Right lobe of liver (tissue), 6 donors: ENCODE results near the gene CYP4F22. TPM values are rescaled to one million over a fixed set of nuclear protein-coding genes. Genes with fewer than 3 reads are reported as not detected.

Experiments
- ATAC-seq, 4 donors: fragments of 200-7000 bp; cut with Tn5 transposase; one replicate each; pipeline ENCODE4 v1.9.1; 2020; ENCODE audit warnings: mild to moderate bottlenecking in 4 of 4, moderate library complexity in 4 of 4
- DNase-seq, 3 donors: peaks; one replicate each; pipeline ENCODE4 v3.0.0-alpha.2; 2020
- H3K27ac ChIP-seq, 3 donors: fragments of 200-600 bp; one replicate each; pipeline ENCODE4 v1.8.0; 2022
- H3K27me3 ChIP-seq, 2 donors: fragments of 200-600 bp; one replicate each; pipeline ENCODE4 v1.8.0; 2022
- H3K36me3 ChIP-seq, 4 donors: fragments of 200-600 bp; sonication (generic) in 1 of 4; one replicate each; pipeline versions ENCODE4 v1.5.1 to v1.8.0; 2017 to 2022; ENCODE audit warnings: control low read depth in 1 of 4
- H3K4me1 ChIP-seq, 4 donors: fragments of 200-600 bp; sonication (generic) in 1 of 4; one replicate each; pipeline versions ENCODE4 v1.5.1 to v1.8.0; 2017 to 2022; ENCODE audit warnings: control low read depth in 1 of 4
- H3K4me3 ChIP-seq, 3 donors: fragments of 200-600 bp; one replicate each; pipeline ENCODE4 v1.8.0; 2022
- H3K9me3 ChIP-seq, 4 donors: fragments of 200-600 bp; sonication (generic) in 1 of 4; one replicate each; pipeline versions ENCODE4 v1.5.1 to v1.8.0; 2017 to 2022; ENCODE audit warnings: control low read depth in 1 of 4
- POLR2A ChIP-seq: fragments of 450-650 bp; IDR thresholded peaks from one replicate; pipeline ENCODE4 v1.6.1; 2017; ENCODE audit warnings: antibody characterized with exemption, mild to moderate bottlenecking
- WGBS: methylation state at CpG from one replicate; pipeline ENCODE4 v1.1.6; 2018; ENCODE audit warnings: low coverage, low lambda C conversion rate; ENCODE audit not compliant: insufficient coverage; ENCODE audit errors: missing lambda C conversion rate; 5-methylcytosine and 5-hydroxymethylcytosine counted together
- intact Hi-C, 2 donors: fragments of 100-400 bp; cut with DNase I; formaldehyde crosslinking; loops; one replicate each; pipeline versions ENCODE4 v1.11.2 to v1.14.1; 2022
- total RNA-seq, 6 experiments: library from RNA; depleted of rRNA in 2 of 6; stranded (reverse); fragments of >200 nt in 2 of 6; fragmentation: NEBNext Ultra II Directional in 3 of 6; extraction: Animal tissue kit (Norgen Biotek cat#: 25700) in 3 of 6; gene quantifications; one replicate each; pipeline versions ENCODE4 v1.1.0 to v1.2.4, GENCODE V29; 2016 to 2023
- TF ChIP-seq, protein P1 (sequence below), 4 donors: fragments of 200-600 bp in 3 of 4; fragments of 450-650 bp in 1 of 4; IDR thresholded peaks; one replicate each; pipeline versions ENCODE4 v1.5.1 to v1.8.0; 2016 to 2022; ENCODE audit warnings: antibody characterized with exemption in 4 of 4, mild to moderate bottlenecking in 2 of 4
- donor health status: DM: no; HTN: yes; CAD: no.
- donor health status: DM: no; HTN: no; CAD: no.
- donor health status: DM: no; HTN: no; CAD: no.
- donor health status: DM: no; HTN: yes; CAD: no.
- donor health status: DM: no; HTN: yes; CAD: no.

The CYP4F22 gene
- total RNA-seq, 6 experiments from 2014 or later, result 0.95 to 6.0 (median 4.5) TPM

DNA sequence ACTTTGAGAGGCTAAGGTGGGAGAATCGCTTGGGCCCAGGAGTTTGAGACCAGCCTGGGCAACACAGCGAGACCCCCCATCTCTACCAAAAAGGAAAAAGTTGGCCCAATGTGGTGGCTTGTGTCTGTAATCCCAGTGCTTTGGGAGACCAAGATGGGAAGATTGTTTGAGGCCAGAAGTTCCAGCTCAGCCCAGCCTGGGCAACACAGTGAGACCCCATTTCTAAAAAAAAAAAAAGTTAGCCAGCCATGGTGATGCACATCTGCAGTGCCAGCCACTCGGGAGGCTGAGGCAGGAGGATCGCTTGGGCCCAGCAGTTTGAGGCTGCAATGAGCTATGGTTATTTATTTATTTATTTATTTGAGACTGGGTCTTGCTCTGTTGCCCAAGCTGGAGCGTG, 41.3 kb downstream of the CYP4F22 start:
- 97% methylated on average over 5 of the region's 5 CpGs for WGBS
- DNase-seq, result no peak
- intact Hi-C loops, result no loop called here

DNA sequence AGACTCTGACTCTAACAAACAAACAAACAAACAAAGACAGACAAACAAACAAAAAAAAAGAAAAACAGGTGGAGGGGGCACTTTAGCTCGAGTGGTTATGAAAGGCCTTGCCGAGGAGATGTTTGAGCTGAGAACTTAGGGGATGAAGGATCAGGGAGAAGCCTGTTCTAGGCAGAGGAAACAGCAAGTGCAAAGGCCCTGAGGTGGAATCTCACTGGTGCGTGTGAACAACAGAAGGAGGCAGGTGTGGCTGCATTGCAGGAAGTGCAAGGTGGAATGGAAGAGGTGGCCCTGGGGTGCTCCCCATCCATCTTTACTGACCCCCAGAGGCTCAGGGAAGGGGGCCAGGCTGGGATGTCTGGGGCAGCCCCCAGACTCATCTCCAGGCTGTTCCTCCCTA, 41.9 kb downstream of the CYP4F22 start:
- H3K4me1 ChIP-seq, result peaks cover 0 to 7% (median 0%) of the 10 kb centered on the region in 4 donors
- WGBS, result 85% methylated on average over 3 of the region's 3 CpGs
- no peak for TF ChIP-seq POLR2A
- TF ChIP-seq, protein P1, sequence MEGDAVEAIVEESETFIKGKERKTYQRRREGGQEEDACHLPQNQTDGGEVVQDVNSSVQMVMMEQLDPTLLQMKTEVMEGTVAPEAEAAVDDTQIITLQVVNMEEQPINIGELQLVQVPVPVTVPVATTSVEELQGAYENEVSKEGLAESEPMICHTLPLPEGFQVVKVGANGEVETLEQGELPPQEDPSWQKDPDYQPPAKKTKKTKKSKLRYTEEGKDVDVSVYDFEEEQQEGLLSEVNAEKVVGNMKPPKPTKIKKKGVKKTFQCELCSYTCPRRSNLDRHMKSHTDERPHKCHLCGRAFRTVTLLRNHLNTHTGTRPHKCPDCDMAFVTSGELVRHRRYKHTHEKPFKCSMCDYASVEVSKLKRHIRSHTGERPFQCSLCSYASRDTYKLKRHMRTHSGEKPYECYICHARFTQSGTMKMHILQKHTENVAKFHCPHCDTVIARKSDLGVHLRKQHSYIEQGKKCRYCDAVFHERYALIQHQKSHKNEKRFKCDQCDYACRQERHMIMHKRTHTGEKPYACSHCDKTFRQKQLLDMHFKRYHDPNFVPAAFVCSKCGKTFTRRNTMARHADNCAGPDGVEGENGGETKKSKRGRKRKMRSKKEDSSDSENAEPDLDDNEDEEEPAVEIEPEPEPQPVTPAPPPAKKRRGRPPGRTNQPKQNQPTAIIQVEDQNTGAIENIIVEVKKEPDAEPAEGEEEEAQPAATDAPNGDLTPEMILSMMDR (IDR thresholded peaks at IDR 0.05), result no peak
- no peak overlapping the region for H3K27ac ChIP-seq
- ATAC-seq (no peak), DNase-seq (no peak)
- H3K36me3 ChIP-seq, result no peaks in the 10 kb centered on the region
- H3K27me3 ChIP-seq, result no peaks in the 10 kb centered on the region
- no peaks in the 10 kb centered on the region for H3K9me3 ChIP-seq
- intact Hi-C loops, result loop anchor here in 1 of 2 donors (10.0 kb wide), 3 partner anchors 95 to 375 kb away; no protein-coding TSS in a partner anchor
- H3K4me3 ChIP-seq, result no peak overlapping the region

More for the DNA sequence above, 41.3 kb downstream of the CYP4F22 start:
- Histone ChIP-seq H3K4me3 (no peak overlapping the region), H3K27ac (no peak overlapping the region), H3K27me3 (no peaks in the 10 kb centered on the region), H3K4me1 (peaks cover 0 to 7% (median 0%) of the 10 kb centered on the region in 4 donors), H3K36me3 (no peaks in the 10 kb centered on the region), H3K9me3 (no peaks in the 10 kb centered on the region)
- TF ChIP-seq, protein P1 (IDR thresholded peaks at IDR 0.05), result no peak
- TF ChIP-seq POLR2A, result no peak
- ATAC-seq, result no peak

DNA sequence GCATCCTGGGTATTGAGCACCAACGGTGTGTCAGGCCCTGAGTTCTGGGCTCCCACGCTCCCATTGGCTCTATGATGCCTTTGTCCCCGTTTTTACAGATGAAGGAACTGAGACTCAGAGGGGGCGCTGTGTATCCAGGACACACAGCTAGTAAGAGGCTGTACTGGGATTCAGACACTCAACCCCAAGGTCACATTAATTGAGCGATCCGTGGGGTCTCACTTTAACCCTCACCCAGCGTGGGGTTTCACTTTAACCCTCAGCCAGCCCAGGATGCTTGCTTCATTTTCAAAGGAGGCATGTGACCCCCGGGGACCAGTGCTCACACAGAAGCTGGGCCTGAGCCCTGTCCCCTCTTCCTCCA, 42.6 kb downstream of the CYP4F22 start:
- no peaks in the 10 kb centered on the region for H3K27me3 ChIP-seq
- no peaks in the 10 kb centered on the region for H3K36me3 ChIP-seq
- ATAC-seq, result no peak
- no peaks in the 10 kb centered on the region for H3K9me3 ChIP-seq
- H3K4me3 ChIP-seq, result peak overlapping the region in 1 of 3 donors; percentile 49
- TF ChIP-seq, protein P1 (IDR thresholded peaks at IDR 0.05), result no peak
- no peak for TF ChIP-seq POLR2A
- H3K27ac ChIP-seq, result no peak overlapping the region
- intact Hi-C loops, result loop anchor here in 1 of 2 donors (10.0 kb wide), 3 partner anchors 96 to 376 kb away; no protein-coding TSS in a partner anchor
- peaks cover 0 to 7% (median 2%) of the 10 kb centered on the region in 4 donors for H3K4me1 ChIP-seq
- WGBS, result 27% methylated on average over 2 of the region's 8 CpGs
- DNase-seq, result no peak

DNA sequence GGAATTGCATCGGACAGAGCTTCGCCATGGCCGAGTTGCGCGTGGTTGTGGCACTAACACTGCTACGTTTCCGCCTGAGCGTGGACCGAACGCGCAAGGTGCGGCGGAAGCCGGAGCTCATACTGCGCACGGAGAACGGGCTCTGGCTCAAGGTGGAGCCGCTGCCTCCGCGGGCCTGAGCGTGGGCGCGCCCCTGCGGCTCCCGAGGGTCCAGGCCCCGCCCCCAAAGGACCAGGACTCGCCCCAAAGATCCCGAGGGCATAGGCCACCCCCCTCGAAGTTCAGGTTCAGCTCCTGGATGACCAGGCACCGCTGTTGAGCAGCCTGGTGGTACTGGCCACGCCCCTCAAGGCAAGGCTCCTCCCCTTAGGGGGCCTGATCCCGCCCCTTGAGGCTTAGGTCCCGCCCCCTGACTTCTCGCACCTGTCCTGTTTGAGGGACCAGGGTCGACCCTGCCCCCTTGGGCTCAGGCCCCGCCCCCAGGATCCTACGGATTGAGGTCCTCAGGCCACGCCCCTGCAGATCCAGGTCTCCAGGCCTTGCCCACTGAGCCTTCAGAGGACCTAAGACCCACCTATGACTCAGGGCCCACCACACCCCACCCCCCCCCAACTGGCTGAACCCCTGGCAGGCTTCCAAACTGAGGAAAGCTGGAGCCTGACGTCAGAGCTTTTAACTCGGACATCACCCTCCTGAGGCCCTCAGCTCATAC, 43.1 kb downstream of the CYP4F22 start:
- WGBS, result 41% methylated on average over 4 of the region's 40 CpGs
- ATAC-seq (peak in 1 of 4 donors; percentile 20), DNase-seq (peak in 2 of 3 donors; percentile 26 to 49)
- peaks cover 0 to 12% (median 2%) of the 10 kb centered on the region in 4 donors for H3K4me1 ChIP-seq
- no peaks in the 10 kb centered on the region for H3K9me3 ChIP-seq
- H3K4me3 ChIP-seq, result peak overlapping the region in 1 of 3 donors; percentile 49
- no peaks in the 10 kb centered on the region for H3K27me3 ChIP-seq
- H3K27ac ChIP-seq, result no peak overlapping the region
- H3K36me3 ChIP-seq, result no peaks in the 10 kb centered on the region
- TF ChIP-seq, protein P1 (IDR thresholded peaks at IDR 0.05), result no peak
- no peak for TF ChIP-seq POLR2A
- intact Hi-C loops, result loop anchor here in 1 of 2 donors (10.0 kb wide), 3 partner anchors 97 to 377 kb away; no protein-coding TSS in a partner anchor
